HCT116 (cell line): ENCODE measurements around the gene SLC47A1. TPM values are rescaled to one million over a fixed set of nuclear protein-coding genes. Genes with fewer than 3 reads are reported as not detected.

Source experiments
- ATAC-seq: fragments of 200-7000 bp; cut with Tn5 transposase; 2 replicates; pipeline ENCODE4 v1.9.1; 2020; ENCODE audit warnings: mild to moderate bottlenecking, moderate library complexity
- BruUV-seq: library from RNA; stranded (reverse); fragments of 400-500 nt; replicated peaks from 2 replicates; lab custom pipeline; 2021; lab: Mats Ljungman, UMichigan
- CTCF ChIA-PET: fragments of 300-600 bp; sonication (Branson Sonifier 250); formaldehyde crosslinking; loops from one replicate; lab custom pipeline; 2021; ENCODE audit warnings: antibody characterized with exemption; lab: Charles Lee
- POLR2A ChIA-PET: fragments of 300-600, 350-600 bp; sonication (Branson Sonifier 250); formaldehyde crosslinking; loops from one replicate; lab custom pipeline; 2021; ENCODE audit warnings: antibody characterized with exemption; lab: Charles Lee
- RAD21 ChIA-PET, 2 experiments: fragments of 300-600 bp; sonication (Branson Sonifier 250); formaldehyde crosslinking; loops; one replicate each; lab custom pipeline; 2023; ENCODE audit warnings: low total read pairs in 2 of 2; ENCODE audit not compliant: uncharacterized antibody in 2 of 2, unreplicated experiment in 2 of 2, low non-redundant PET in 1 of 2; lab: Charles Lee
- DNase-seq: peaks from one replicate; pipeline ENCODE4 v3.0.0-alpha.2; 2010; ENCODE audit warnings: low read depth, low spot score
- H2AFZ ChIP-seq: fragments of 200-600 bp; shearing (Covaris generic), sonication (generic); 2 replicates; pipeline ENCODE4 v1.6.1; 2017; ENCODE audit warnings: low read depth, mixed run types, mixed read lengths, antibody characterized with exemption, low read length; ENCODE audit not compliant: poor library complexity, severe bottlenecking
- H3K27ac ChIP-seq: 2 replicates; pipeline ENCODE4 v1.5.1; 2012; ENCODE audit warnings: low read depth, low read length
- H3K27me3 ChIP-seq: fragments of 200-600 bp; sonication (generic); 2 replicates; pipeline ENCODE4 v1.6.1; 2016; ENCODE audit warnings: mixed run types, low read length, mixed read lengths; ENCODE audit not compliant: insufficient read depth
- H3K36me3 ChIP-seq, 2 experiments: fragments of 200-500 bp in 1 of 2; fragments of 200-600 bp in 1 of 2; sonication (Bioruptor generic) in 1 of 2; sonication (generic) in 1 of 2; 2 replicates each; pipeline versions ENCODE4 v1.5.1 to v1.6.1; 2014 to 2016; ENCODE audit warnings: low read length in 2 of 2, inconsistent platforms in 1 of 2, mixed read lengths in 1 of 2, mixed run types in 1 of 2; ENCODE audit not compliant: insufficient read depth in 2 of 2, control insufficient read depth in 1 of 2
- H3K4me1 ChIP-seq, 2 experiments: fragments of 200-600 bp in 1 of 2; sonication (generic) in 1 of 2; 2 replicates each; pipeline versions ENCODE4 v1.5.1 to v1.6.1; 2012 to 2017; ENCODE audit warnings: low read length in 2 of 2, inconsistent platforms in 1 of 2, mild to moderate bottlenecking in 1 of 2, mixed read lengths in 1 of 2, mixed run types in 1 of 2, moderate library complexity in 1 of 2; ENCODE audit not compliant: insufficient read depth in 2 of 2, control insufficient read depth in 1 of 2
- H3K4me2 ChIP-seq: fragments of 200-600 bp; sonication (generic); 2 replicates; pipeline ENCODE4 v1.6.1; 2017; ENCODE audit warnings: mixed run types, low read length, mixed read lengths
- H3K4me3 ChIP-seq, 2 experiments: fragments of 200-600 bp in 1 of 2; sonication (generic) in 1 of 2; replicated peaks in 1 of 2; 2 replicates each; pipeline ENCODE4 v1.5.1; 2011 to 2016; ENCODE audit warnings: low read length in 2 of 2, control low read depth in 1 of 2, low read depth in 1 of 2, mild to moderate bottlenecking in 1 of 2, mixed read lengths in 1 of 2, mixed run types in 1 of 2
- H3K79me2 ChIP-seq: fragments of 200-600 bp; sonication (generic); 2 replicates; pipeline ENCODE4 v1.6.1; 2017; ENCODE audit warnings: mild to moderate bottlenecking, mixed run types, low read length, moderate library complexity, mixed read lengths; ENCODE audit not compliant: insufficient read depth
- H3K9ac ChIP-seq: fragments of 200-600 bp; sonication (generic); 2 replicates; pipeline ENCODE4 v1.6.1; 2016; ENCODE audit warnings: low read length, mixed read lengths
- H3K9me2 ChIP-seq: fragments of 200-600 bp; sonication (generic), shearing (Covaris generic); 2 replicates; pipeline ENCODE4 v1.6.1; 2017; ENCODE audit warnings: mixed run types, mild to moderate bottlenecking, moderate library complexity; ENCODE audit not compliant: insufficient read depth
- H3K9me3 ChIP-seq, 2 experiments: fragments of 200-500 bp in 1 of 2; fragments of 200-600 bp in 1 of 2; sonication (Bioruptor generic) in 1 of 2; sonication (generic) in 1 of 2; 2 replicates each; pipeline ENCODE4 v1.6.1; 2014 to 2017; ENCODE audit warnings: low read length in 2 of 2, mixed read lengths in 2 of 2, inconsistent platforms in 1 of 2, low read depth in 1 of 2, mild to moderate bottlenecking in 1 of 2, mixed run types in 1 of 2, moderate library complexity in 1 of 2; ENCODE audit not compliant: control insufficient read depth in 1 of 2, insufficient read depth in 1 of 2
- H4K20me1 ChIP-seq: fragments of 200-600 bp; sonication (generic), shearing (Covaris generic); 2 replicates; pipeline ENCODE4 v1.6.1; 2017; ENCODE audit warnings: mixed run types, mild to moderate bottlenecking, moderate library complexity; ENCODE audit not compliant: insufficient read depth
- CBX3 ChIP-seq: IDR thresholded peaks from 2 replicates; pipeline ENCODE4 v1.6.1; 2012; ENCODE audit warnings: low read depth
- CEBPB ChIP-seq: IDR thresholded peaks from 2 replicates; pipeline ENCODE4 v1.6.1; 2012; ENCODE audit warnings: low read depth
- ELF1 ChIP-seq: IDR thresholded peaks from 2 replicates; pipeline ENCODE4 v1.6.1; 2012; ENCODE audit warnings: low read depth, borderline replicate concordance
- POLR2AphosphoS5 ChIP-seq: IDR thresholded peaks from 2 replicates; pipeline ENCODE4 v1.6.1; 2011; ENCODE audit warnings: mild to moderate bottlenecking, low read depth, low read length, moderate library complexity
- RAD21 ChIP-seq: IDR thresholded peaks from 2 replicates; pipeline ENCODE4 v1.6.1; 2012; ENCODE audit warnings: low read depth, mild to moderate bottlenecking
- SP1 ChIP-seq: IDR thresholded peaks from 2 replicates; pipeline ENCODE4 v1.6.1; 2012; ENCODE audit warnings: low read depth
- ZFX ChIP-seq: fragments of 450-650 bp; IDR thresholded peaks from 2 replicates; pipeline ENCODE4 v1.6.1; 2017
- intact Hi-C: fragments of 100-400 bp; cut with micrococcal nuclease; formaldehyde crosslinking; loops from 2 replicates; pipeline ENCODE4 v1.10.0; 2022
- total RNA-seq: library from RNA; stranded (reverse); gene quantifications from one replicate; pipeline ENCODE4 v1.2.1, GENCODE V29; 2021; ENCODE audit not compliant: unreplicated experiment
- TF ChIP-seq, protein P1 (sequence below): IDR thresholded peaks from 2 replicates; pipeline ENCODE4 v1.6.1; 2011; ENCODE audit warnings: mild to moderate bottlenecking, low read length, moderate library complexity; ENCODE audit not compliant: insufficient replicate concordance; ENCODE audit errors: extremely low read depth

Gene SLC47A1
- total RNA-seq, 1 experiment from 2014 or later = 0.17 TPM

DNA sequence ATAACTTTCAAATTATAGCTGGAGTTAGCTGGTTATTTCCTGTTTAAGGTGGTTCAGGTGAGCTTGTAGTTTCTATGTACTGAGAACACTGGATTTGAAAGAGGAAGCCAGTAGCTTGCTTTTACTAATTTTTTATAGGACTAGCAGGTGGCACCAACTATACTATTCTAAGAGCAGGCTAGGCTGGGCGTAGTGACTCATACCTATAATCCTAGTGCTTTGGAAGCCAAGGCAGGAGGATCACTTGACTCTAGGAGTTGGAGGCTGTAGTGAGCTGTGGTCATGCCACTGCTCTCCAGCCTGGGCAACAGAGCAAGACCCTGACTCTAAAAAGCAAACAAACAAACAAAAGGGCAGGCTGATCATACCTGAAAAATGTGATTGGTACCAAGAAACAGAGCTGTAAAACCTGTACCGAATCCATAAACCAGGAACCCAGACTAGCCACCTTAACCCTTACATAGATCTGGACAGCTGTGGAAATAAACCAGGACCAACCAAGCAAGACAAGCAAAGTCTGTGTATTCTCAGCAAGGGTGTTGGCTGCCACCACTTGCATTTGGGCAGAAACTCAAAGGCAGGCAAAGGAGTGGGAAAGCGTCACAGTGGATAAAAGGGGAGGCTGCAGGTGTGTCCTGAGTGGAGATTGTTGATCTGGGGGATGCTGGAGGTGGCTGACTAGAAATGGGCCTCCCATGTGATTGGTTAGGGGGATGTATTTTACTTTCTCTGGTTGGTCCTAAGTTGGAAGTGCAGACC is 36.3 kb downstream of the SLC47A1 start:
- BruUV-seq = no TSS peak
- Histone ChIP-seq H3K4me3 (no peak overlapping the region), H3K27me3 (no peaks in the 10 kb centered on the region), H3K4me2 (no peak overlapping the region), H4K20me1 (no peaks in the 10 kb centered on the region), H3K36me3 (no peaks in the 10 kb centered on the region), H3K4me1 (peaks cover 0 to 5% of the 10 kb centered on the region in 2 experiments; a peak in 1 of 4 replicates), H2AFZ (no peak overlapping the region), H3K9me3 (no peaks in the 10 kb centered on the region), H3K79me2 (no peaks in the 10 kb centered on the region), H3K27ac (no peak overlapping the region), H3K9ac (no peak overlapping the region), H3K9me2 (no peaks in the 10 kb centered on the region)
- DNase-seq (no peak), ATAC-seq (no peak)
- TF ChIP-seq POLR2AphosphoS5 (no peak), RAD21 (no peak), ZFX (no peak), ELF1 (no peak), CEBPB (no peak), CBX3 (no peak), SP1 (no peak)
- TF ChIP-seq, protein P1, sequence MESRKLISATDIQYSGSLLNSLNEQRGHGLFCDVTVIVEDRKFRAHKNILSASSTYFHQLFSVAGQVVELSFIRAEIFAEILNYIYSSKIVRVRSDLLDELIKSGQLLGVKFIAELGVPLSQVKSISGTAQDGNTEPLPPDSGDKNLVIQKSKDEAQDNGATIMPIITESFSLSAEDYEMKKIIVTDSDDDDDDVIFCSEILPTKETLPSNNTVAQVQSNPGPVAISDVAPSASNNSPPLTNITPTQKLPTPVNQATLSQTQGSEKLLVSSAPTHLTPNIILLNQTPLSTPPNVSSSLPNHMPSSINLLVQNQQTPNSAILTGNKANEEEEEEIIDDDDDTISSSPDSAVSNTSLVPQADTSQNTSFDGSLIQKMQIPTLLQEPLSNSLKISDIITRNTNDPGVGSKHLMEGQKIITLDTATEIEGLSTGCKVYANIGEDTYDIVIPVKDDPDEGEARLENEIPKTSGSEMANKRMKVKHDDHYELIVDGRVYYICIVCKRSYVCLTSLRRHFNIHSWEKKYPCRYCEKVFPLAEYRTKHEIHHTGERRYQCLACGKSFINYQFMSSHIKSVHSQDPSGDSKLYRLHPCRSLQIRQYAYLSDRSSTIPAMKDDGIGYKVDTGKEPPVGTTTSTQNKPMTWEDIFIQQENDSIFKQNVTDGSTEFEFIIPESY = no peak
- ChIA-PET CTCF (no interaction called here), RAD21 (no interaction called here), POLR2A (no interaction called here)
- intact Hi-C loops = no loop called here
